Measurements from ENCODE around the gene PRDM8. TPM values are rescaled to one million over a fixed set of nuclear protein-coding genes. Genes with fewer than 3 reads are reported as not detected.

PRDM8 gene
- total RNA-seq, 3 donors from 2014 or later: 1.2 to 7.0 (median 5.9) TPM

DNA sequence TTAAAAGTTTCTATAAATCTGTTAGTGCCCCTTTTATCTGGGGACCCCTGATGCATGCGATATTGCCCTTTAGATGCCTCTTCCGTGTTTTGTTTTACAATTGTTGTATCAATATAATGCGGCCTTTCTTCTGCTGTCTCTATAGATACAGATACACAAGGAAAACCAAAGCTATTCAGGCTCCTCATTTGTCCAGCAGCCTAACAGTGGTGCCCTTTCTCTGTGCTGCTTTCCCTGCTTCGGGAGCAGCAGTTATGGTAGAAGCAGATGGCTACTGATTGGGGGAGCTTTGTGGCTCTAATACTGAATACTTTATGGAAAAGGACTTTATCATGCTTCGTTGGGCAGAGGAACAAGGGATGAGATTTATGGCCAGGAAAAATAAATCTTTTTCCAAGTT is 10.6 kb upstream of the PRDM8 start:
- Histone ChIP-seq H3K9me3 (no peaks in the 10 kb centered on the region), H3K36me3 (no peaks in the 10 kb centered on the region), H3K27ac (no peak overlapping the region), H3K4me1 (peaks cover 0 to 4% of the 10 kb centered on the region in 2 donors), H3K4me3 (no peak overlapping the region), H3K27me3 (peaks cover 0 to 68% of the 10 kb centered on the region in 2 donors)
- intact Hi-C loops (cut with DNase I; ENCODE audit: low total_unique reads): no loop called here
- no peak for DNase-seq (ENCODE audit: low spot score in 2 of 2)
- TF ChIP-seq POLR2AphosphoS5 (IDR thresholded peaks at IDR 0.05): no peak
- TF ChIP-seq, protein P1, sequence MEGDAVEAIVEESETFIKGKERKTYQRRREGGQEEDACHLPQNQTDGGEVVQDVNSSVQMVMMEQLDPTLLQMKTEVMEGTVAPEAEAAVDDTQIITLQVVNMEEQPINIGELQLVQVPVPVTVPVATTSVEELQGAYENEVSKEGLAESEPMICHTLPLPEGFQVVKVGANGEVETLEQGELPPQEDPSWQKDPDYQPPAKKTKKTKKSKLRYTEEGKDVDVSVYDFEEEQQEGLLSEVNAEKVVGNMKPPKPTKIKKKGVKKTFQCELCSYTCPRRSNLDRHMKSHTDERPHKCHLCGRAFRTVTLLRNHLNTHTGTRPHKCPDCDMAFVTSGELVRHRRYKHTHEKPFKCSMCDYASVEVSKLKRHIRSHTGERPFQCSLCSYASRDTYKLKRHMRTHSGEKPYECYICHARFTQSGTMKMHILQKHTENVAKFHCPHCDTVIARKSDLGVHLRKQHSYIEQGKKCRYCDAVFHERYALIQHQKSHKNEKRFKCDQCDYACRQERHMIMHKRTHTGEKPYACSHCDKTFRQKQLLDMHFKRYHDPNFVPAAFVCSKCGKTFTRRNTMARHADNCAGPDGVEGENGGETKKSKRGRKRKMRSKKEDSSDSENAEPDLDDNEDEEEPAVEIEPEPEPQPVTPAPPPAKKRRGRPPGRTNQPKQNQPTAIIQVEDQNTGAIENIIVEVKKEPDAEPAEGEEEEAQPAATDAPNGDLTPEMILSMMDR (IDR thresholded peaks at IDR 0.05): no peak
- no peak for TF ChIP-seq POLR2A (IDR thresholded peaks at IDR 0.05)

DNA sequence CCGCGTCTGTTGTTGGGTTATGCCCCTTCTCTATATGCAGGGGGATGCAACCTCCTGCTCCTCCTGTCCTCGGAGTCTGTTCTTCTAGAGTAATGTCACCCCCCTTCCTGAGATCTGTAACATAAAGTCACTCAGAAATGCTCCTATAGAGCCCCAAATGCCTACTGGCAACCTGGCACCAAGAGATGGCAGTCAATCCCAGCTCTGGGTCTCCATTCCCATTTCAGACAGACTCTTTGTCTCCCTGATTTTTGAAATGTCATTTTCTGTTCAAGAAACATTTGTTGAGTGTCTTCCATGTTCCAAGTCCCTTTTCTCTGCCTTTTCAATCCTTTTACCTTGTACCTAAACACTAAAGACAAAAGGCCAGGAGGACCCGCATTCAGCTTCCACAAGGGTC is 9.6 kb upstream of the PRDM8 start:
- no peaks in the 10 kb centered on the region for H3K36me3 ChIP-seq
- H3K4me1 ChIP-seq: peaks cover 0 to 4% of the 10 kb centered on the region in 2 donors
- no peak overlapping the region for H3K4me3 ChIP-seq
- intact Hi-C loops (cut with DNase I; ENCODE audit: low total_unique reads): no loop called here
- H3K9me3 ChIP-seq: no peaks in the 10 kb centered on the region
- H3K27ac ChIP-seq: no peak overlapping the region
- TF ChIP-seq POLR2A (IDR thresholded peaks at IDR 0.05) (no peak), POLR2AphosphoS5 (IDR thresholded peaks at IDR 0.05) (no peak)
- TF ChIP-seq, protein P1 (IDR thresholded peaks at IDR 0.05): no peak
- DNase-seq (ENCODE audit: low spot score in 2 of 2): no peak
- peaks cover 0 to 77% of the 10 kb centered on the region in 2 donors for H3K27me3 ChIP-seq

DNA sequence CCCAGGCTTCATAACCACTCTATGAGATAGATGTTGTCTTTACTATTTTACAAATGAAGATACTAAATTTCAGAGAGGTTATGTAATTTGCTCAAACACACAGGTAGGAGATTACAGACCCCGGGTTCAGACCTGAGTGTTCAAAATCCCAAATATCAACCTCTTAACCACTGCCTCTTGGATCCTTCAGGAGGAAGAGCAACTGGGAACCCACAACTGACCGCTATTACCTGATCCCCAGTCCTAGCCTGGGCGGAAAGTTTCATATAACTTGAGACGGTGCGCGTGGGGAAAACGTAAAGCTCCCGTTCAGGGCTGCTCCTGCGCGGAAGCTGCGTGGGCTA is 8.9 kb upstream of the PRDM8 start:
- DNase-seq (ENCODE audit: low spot score in 2 of 2): no peak
- peaks cover 0 to 4% of the 10 kb centered on the region in 2 donors for H3K4me1 ChIP-seq
- TF ChIP-seq, protein P1 (IDR thresholded peaks at IDR 0.05): no peak
- peaks cover 0 to 84% of the 10 kb centered on the region in 2 donors for H3K27me3 ChIP-seq
- no peaks in the 10 kb centered on the region for H3K36me3 ChIP-seq
- no peaks in the 10 kb centered on the region for H3K9me3 ChIP-seq
- no peak overlapping the region for H3K27ac ChIP-seq
- no peak overlapping the region for H3K4me3 ChIP-seq
- intact Hi-C loops (cut with DNase I; ENCODE audit: low total_unique reads): no loop called here

DNA sequence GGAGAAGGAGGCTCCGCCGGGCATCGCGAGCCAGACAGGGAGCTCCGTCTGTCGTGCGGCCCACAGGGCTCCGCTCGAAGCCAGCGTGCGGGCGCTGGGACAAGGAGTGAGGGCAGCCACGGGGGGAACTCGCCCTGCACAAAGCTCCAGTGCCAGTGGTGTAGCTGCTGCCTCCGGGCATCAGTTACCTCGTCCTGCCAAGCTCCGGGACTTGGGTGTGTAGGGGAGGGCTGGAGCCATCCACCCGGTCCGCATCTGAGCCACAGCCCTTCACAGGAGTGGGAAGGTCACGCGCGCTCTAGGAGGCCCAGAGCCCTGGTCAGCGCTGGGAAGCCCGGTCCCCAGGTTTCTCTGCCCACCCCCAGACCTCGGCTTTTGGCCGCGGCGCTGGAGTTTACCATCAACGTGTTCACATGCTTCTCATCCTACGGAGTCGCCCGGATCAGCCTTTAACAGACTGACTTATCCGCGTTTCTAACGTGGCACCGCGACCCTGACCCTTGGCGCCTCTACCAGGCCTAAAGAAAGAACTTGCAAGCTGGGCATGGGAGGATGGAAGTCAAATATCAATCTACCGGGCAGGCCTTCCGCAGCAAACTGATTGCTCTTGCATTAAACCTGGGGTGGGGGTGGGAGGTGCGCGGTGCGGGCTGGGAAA is 8.4 kb upstream of the PRDM8 start:
- no peak for TF ChIP-seq POLR2A (IDR thresholded peaks at IDR 0.05)
- TF ChIP-seq, protein P1 (IDR thresholded peaks at IDR 0.05): no peak
- no peak for TF ChIP-seq POLR2AphosphoS5 (IDR thresholded peaks at IDR 0.05)
- intact Hi-C loops (cut with DNase I; ENCODE audit: low total_unique reads): loop anchor here (1.0 kb wide), 1 partner anchor 17 kb away; no protein-coding TSS in a partner anchor
- Histone ChIP-seq H3K27ac (no peak overlapping the region), H3K27me3 (peaks cover 0 to 89% of the 10 kb centered on the region in 2 donors), H3K4me1 (peaks cover 0 to 4% of the 10 kb centered on the region in 2 donors), H3K4me3 (no peak overlapping the region), H3K9me3 (no peaks in the 10 kb centered on the region), H3K36me3 (no peaks in the 10 kb centered on the region)
- DNase-seq (ENCODE audit: low spot score in 2 of 2): no peak

DNA sequence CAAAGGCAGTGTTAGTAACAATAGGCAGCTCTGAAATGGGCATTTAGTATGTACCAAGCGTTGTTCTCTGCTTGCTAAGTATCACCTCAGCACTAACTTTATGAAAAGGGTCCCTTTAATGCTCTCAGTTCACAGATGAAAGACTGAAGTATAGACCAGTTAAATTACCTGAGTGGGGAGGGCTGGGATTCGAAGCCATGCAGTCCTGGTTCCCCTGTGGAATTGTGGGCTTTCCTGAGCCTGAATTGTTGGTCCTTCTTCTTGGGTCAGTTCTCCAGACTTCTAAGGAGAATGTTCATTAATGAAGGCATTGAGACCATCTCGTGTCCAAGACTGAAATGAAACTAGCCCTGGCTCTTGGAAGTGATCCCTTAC is 7.7 kb upstream of the PRDM8 start:
- Histone ChIP-seq H3K4me1 (peaks cover 0 to under 1% of the 10 kb centered on the region in 2 donors), H3K27me3 (peaks cover 0 to 92% of the 10 kb centered on the region in 2 donors), H3K36me3 (no peaks in the 10 kb centered on the region), H3K9me3 (no peaks in the 10 kb centered on the region), H3K27ac (no peak overlapping the region), H3K4me3 (peak overlapping the region in 1 of 3 donors; percentile 37)
- intact Hi-C loops (cut with DNase I; ENCODE audit: low total_unique reads): loop anchor here (1.0 kb wide), 1 partner anchor 17 kb away; no protein-coding TSS in a partner anchor
- TF ChIP-seq, protein P1 (IDR thresholded peaks at IDR 0.05): no peak
- TF ChIP-seq POLR2A (IDR thresholded peaks at IDR 0.05) (no peak), POLR2AphosphoS5 (IDR thresholded peaks at IDR 0.05) (no peak)
- no peak for DNase-seq (ENCODE audit: low spot score in 2 of 2)

Data from breast epithelium (tissue), 4 donors.